Spinal cord (tissue), 10 donors: Measurements from ENCODE around the gene BLCAP. TPM values are rescaled to one million over a fixed set of nuclear protein-coding genes. Genes with fewer than 3 reads are reported as not detected.

Source experiments
- DNase-seq, 6 donors: peaks; one replicate each; pipeline versions ENCODE4 v3.0.0 to v3.0.0-alpha.2; 2013 to 2015; ENCODE audit warnings: low spot score in 6 of 6, low read depth in 4 of 6
- H3K27ac ChIP-seq: one replicate; pipeline ENCODE4 v1.5.1; 2013; ENCODE audit warnings: low read depth, low read length, control low read depth
- H3K27me3 ChIP-seq: one replicate; pipeline ENCODE4 v1.6.1; 2013; ENCODE audit warnings: low read length; ENCODE audit not compliant: control insufficient read depth, insufficient read depth
- H3K36me3 ChIP-seq: one replicate; pipeline ENCODE4 v1.6.1; 2013; ENCODE audit warnings: low read length; ENCODE audit not compliant: control insufficient read depth, insufficient read depth
- H3K4me1 ChIP-seq: one replicate; pipeline ENCODE4 v1.6.1; 2013; ENCODE audit warnings: low read length; ENCODE audit not compliant: control insufficient read depth, insufficient read depth
- H3K4me3 ChIP-seq: one replicate; pipeline ENCODE4 v1.5.1; 2013; ENCODE audit warnings: low read depth, low read length, control low read depth
- H3K9me3 ChIP-seq: one replicate; pipeline ENCODE4 v1.6.1; 2013; ENCODE audit warnings: low read length; ENCODE audit not compliant: control insufficient read depth, insufficient read depth
- WGBS: methylation state at CpG from one replicate; pipeline ENCODE4 v1.1.5; 2013; ENCODE audit warnings: missing lambda C conversion rate; ENCODE audit not compliant: insufficient coverage; 5-methylcytosine and 5-hydroxymethylcytosine counted together
- polyA plus RNA-seq, 2 donors: library from polyadenylated mRNA; unstranded; fragments of 120-200 nt; gene quantifications; one replicate each; pipeline ENCODE4 v1.2.1, GENCODE V29; 2013; ENCODE audit not compliant: insufficient read length in 2 of 2
- total RNA-seq, 2 donors: library from RNA; depleted of rRNA in 1 of 2; stranded (reverse); fragments of 120-200 nt in 1 of 2; fragments of >200 nt in 1 of 2; gene quantifications; one replicate each; pipeline versions ENCODE4 v1.2.3 to v1.2.4, GENCODE V29; 2013 to 2014
- donor health status: healthy.

BLCAP gene
- total and polyA plus RNA-seq, 4 donors = 87.1 to 274 (median 196) TPM

DNA sequence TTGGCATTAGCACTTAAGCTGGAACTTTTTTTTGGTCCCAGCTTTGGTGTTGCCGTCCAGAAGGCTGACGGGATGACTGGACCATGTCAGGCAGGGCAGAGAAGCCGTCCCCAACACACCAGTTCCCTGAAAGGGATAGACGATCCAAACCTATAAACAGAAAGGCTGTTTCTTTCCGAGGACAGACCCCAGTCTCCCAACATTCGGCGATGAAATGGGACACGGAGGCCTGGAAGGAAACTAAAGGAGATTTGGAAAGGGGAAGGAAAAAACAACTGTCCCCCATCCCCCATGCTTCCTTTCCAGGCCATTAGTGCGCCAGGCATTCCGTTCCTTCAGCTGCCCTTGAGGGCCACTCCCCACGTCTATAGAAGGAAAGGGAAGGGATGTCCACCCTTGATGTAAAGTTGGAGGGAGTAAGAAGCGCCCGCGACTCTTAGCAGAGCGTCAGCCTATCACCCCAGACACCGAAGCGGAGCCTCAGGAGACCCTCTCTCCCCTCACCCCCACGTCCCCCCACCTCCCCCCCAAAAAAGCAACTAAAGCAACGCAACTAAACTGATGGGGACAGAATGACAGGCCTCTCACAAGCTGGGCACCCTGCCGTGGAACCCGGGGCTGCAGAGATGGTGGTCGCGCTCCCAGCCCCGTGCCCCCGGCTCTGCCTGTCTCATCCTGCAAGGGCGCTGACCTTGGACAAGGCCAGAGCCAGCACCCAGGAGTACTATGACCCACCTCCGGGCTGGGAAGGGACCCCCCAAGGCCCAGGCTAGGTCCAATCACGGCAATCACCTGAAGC is 638 bp downstream of the BLCAP start:
- Histone ChIP-seq H3K4me3 (peak overlapping the region; percentile 97), H3K27ac (peak overlapping the region; percentile 96), H3K27me3 (no peaks in the 10 kb centered on the region), H3K36me3 (peaks cover 17% of the 10 kb centered on the region), H3K9me3 (no peaks in the 10 kb centered on the region), H3K4me1 (peaks cover 43% of the 10 kb centered on the region)
- DNase-seq = peak in 2 of 6 donors; percentile 42
- 0% methylated on average over 13 of the region's 28 CpGs for WGBS

DNA sequence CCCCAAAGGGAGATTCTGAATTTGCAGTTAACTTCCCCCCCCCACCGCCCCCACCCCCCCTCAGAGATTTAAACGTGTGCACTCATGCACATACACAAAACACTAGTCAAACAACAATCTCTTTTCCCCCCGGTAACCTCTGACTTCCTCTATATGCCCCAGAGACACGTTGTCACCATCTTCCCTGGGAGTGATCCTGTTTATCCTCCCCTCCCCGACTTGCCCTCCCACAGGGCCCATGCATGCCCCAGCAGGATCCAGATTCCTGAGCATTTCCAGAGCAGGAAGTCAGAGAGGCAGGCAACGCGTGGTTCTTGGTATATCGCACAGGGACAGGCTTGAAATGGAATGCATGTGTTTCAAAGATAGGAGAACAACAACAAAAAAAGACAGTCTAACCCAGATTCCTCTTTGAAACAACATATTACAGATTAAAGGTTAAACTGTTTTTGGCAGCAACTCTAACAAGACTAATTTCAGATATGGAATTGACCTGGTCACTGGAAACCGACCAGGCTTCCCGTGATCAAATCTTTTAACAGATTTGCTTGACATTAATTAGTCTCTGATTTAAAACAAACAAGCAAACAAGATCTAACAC is 1.3 kb downstream of the BLCAP start:
- Histone ChIP-seq H3K36me3 (peaks cover 20% of the 10 kb centered on the region), H3K27ac (peak overlapping the region; percentile 96), H3K4me3 (peak overlapping the region; percentile 97), H3K9me3 (no peaks in the 10 kb centered on the region), H3K27me3 (no peaks in the 10 kb centered on the region), H3K4me1 (peaks cover 43% of the 10 kb centered on the region)
- DNase-seq = peak in 2 of 6 donors; percentile 24 to 60
- 3% methylated on average over 5 of the region's 10 CpGs for WGBS

- 29% methylated on average over 1 of the region's 5 CpGs for WGBS
- Histone ChIP-seq H3K36me3 (peaks cover 25% of the 10 kb centered on the region), H3K27me3 (no peaks in the 10 kb centered on the region), H3K4me3 (peak overlapping the region; percentile 97), H3K27ac (no peak overlapping the region), H3K9me3 (no peaks in the 10 kb centered on the region), H3K4me1 (peaks cover 46% of the 10 kb centered on the region)
- DNase-seq = no peak
Observed at GRCh38 chr20:37525810-37526209, 1.9 kb downstream of the BLCAP start.

DNA sequence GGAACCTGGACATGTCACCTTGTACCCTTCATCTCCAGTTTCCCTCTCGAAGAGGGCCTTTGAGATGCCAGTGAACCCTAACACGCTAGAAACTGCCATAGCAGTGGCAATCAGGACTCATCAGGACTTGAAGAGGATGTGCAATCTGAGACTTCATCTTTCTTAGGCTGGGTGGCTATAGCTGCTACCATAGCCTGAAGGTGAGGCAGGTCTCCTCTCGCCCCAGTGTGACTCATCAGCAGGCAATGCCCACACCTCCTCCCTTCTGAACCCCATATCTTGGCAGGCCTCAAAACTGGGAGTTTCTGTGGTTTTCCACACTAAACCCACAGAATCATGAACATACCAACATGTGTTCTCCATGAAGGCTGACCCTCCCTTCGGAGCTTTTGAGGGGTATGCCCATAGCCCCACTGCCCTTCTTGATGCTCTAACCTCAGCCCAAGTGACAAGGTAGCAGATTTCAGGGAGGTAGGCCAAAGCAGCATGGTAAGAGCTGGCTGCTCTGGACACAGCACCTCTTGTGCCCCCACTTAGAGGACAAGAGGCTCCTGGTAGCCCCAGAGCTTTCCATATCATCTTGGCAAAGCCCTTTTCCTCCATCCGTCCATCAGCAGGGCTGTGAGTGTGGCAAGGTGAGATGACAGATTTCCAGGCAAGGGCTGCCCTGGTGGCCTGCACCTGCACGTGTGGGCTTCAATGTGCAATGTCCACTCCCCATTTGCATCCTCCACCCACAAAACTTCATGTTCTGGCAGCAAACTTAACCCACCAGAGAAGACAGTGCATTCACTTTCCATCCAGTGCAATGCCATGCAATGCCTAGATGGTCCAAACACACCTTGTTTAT is 2.6 kb downstream of the BLCAP start:
- no peak overlapping the region for H3K4me3 ChIP-seq
- H3K27ac ChIP-seq = no peak overlapping the region
- no peaks in the 10 kb centered on the region for H3K27me3 ChIP-seq
- H3K36me3 ChIP-seq = peaks cover 28% of the 10 kb centered on the region
- peaks cover 53% of the 10 kb centered on the region for H3K4me1 ChIP-seq
- 59% methylated on average over 5 of the region's 6 CpGs for WGBS
- DNase-seq = no peak
- no peaks in the 10 kb centered on the region for H3K9me3 ChIP-seq

DNA sequence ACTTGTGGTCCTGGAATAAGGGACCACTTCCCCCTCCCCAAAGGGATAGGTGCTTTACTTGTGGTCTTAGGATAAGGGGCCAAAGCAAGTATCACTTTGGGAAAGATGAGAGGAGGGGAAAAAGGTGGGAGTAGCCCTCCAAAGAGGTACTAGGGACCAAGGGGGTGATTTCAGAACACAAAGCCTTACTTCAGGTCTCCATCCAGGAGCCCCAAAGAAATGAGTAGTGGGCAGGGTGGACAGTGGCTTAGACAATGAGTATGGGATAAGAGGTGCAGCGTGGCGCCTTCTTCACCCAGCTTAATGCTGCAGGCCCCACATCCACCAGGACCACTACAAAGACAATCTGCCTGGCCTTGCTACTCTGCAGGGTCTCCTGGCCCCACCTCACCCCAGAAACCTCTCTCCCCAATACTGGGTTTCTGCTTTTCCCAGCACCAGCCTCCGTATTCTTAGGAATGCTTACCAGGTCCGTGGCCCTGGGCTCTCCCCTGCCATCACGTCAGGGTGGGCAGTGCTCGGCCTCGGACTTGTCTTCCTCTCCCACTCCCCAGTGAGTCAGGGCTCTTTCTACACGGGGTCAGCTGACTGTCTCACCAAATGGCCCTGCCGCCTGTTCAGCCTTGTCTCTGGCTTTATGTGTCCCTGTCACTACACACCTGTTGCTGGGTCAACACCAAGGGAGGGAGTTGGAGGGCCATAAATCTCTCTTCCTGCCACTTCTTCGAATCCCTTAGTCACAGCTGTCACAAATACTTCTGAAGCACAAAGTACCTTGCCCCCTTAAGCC is 3.6 kb downstream of the BLCAP start:
- H3K27me3 ChIP-seq = no peaks in the 10 kb centered on the region
- peak in 2 of 6 donors; percentile 27 to 53 for DNase-seq
- no peaks in the 10 kb centered on the region for H3K9me3 ChIP-seq
- H3K4me1 ChIP-seq = peaks cover 63% of the 10 kb centered on the region
- H3K36me3 ChIP-seq = peaks cover 29% of the 10 kb centered on the region
- H3K27ac ChIP-seq = no peak overlapping the region
- 35% methylated on average over 9 of the region's 10 CpGs for WGBS
- no peak overlapping the region for H3K4me3 ChIP-seq

DNA sequence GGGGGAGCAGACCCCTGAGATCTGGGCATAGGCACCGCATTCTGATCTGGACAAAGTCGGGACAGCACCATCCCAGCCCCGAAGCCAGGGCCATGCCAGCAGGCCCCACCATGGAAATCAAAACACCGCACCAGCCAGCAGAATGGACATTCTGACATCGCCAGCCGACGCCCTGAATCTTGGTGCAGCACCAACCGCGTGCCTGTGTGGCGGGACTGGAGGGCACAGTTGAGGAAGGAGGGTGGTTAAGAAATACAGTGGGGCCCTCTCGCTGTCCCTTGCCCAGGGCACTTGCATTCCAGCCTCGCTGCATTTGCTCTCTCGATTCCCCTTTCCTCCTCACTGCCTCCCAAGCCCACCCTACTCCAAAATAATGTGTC is 4.7 kb downstream of the BLCAP start:
- H3K36me3 ChIP-seq = peaks cover 34% of the 10 kb centered on the region
- no peaks in the 10 kb centered on the region for H3K27me3 ChIP-seq
- DNase-seq = peak in 2 of 6 donors; percentile 21 to 28
- 56% methylated on average over 3 of the region's 13 CpGs for WGBS
- H3K4me1 ChIP-seq = peaks cover 65% of the 10 kb centered on the region
- H3K4me3 ChIP-seq = peak overlapping the region; percentile 58
- H3K27ac ChIP-seq = no peak overlapping the region
- no peaks in the 10 kb centered on the region for H3K9me3 ChIP-seq

DNA sequence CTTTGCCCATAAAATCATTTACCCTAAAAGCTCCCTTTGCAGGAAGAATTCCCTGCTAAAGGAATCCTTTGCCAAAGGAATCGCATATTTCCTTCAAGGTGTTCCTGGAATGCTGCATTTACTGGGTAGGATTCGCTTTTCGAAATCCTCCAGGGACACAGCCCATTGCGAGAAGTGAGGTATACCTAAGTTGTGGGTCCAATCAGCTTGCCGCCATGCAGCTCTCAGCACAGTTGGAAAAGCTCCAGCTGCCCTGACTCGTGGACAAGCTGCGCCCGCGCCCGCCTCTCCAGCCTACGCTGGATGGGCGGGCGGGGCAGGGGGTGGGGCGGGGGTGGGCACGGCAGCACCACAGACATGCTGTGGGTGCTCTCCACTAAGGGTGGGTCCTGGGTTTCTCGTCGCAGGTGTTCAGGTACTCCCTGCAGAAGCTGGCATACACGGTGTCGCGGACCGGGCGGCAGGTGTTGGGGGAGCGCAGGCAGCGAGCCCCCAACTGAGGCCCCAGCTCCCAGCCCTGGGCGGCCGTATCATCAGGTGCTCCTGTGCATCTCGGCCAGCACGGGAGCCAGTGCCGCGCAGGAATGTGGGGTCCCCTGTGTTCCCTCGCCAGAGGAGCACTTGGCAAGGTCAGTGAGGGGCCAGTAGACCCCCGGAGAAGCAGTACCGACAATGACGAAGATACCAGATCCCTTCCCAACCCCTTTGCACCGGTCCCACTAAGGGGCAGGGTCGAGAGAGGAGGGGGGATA is 5.2 kb downstream of the BLCAP start:
- 41% methylated on average over 25 of the region's 36 CpGs for WGBS
- H3K27me3 ChIP-seq = no peaks in the 10 kb centered on the region
- H3K36me3 ChIP-seq = peaks cover 34% of the 10 kb centered on the region
- H3K27ac ChIP-seq = no peak overlapping the region
- H3K4me1 ChIP-seq = peaks cover 71% of the 10 kb centered on the region
- peak overlapping the region; percentile 58 for H3K4me3 ChIP-seq
- peak in 2 of 6 donors; percentile 85 to 88 for DNase-seq
- no peaks in the 10 kb centered on the region for H3K9me3 ChIP-seq

- peak in 3 of 6 donors; percentile 65 to 96 (median 93) for DNase-seq
- Histone ChIP-seq H3K27ac (peak within 1 kb of the TSS; percentile 82), H3K4me1 (peaks cover 70% of the 10 kb centered on the region), H3K9me3 (no peaks in the 10 kb centered on the region), H3K27me3 (no peaks in the 10 kb centered on the region), H3K4me3 (peak within 1 kb of the TSS; percentile 58), H3K36me3 (peaks cover 34% of the 10 kb centered on the region)
- WGBS = 38% methylated on average over 65 of the region's 69 CpGs
Observed at GRCh38 chr20:37521061-37521771, 6.5 kb downstream of the BLCAP start, which contains the start of gene NNAT. Gene NNAT (plus strand): TSS chr20:37521250. CDS start chr20:37521332, 82 bp downstream.
